Measurements from ENCODE around the gene SLX9. TPM values are rescaled to one million over a fixed set of nuclear protein-coding genes. Genes with fewer than 3 reads are reported as not detected.

SLX9 gene
- total RNA-seq, 1 experiment from 2014 or later, result 58.7 TPM

DNA sequence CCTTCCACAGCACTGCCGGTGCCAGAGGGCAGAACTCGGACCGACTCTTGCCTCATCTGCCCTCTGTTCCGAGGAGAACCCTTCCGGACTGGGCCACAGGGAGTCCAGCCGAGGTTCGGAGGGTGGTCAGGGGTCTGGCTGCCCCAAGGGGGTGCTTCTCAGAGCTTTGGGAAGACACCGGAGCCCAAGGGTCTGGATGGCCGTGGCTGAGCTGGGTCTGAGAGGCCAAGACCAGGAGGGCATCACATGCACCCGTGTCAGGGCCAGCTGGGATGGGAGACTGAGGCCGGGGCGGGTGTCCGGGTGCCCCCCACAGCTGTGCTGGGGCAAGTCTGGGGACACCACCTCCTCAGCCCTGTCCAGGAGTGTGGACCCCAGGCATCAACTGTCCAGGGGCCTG is 51.1 kb downstream of the SLX9 start:
- POLR2A ChIA-PET, result no interaction called here
- Mint-ChIP-seq H3K9me3 (ENCODE audit: unreplicated experiment) (no peaks in the 10 kb centered on the region), H3K27me3 (ENCODE audit: insufficient read depth, unreplicated experiment) (no peaks in the 10 kb centered on the region), H3K4me3 (ENCODE audit: unreplicated experiment) (no peak overlapping the region), H3K36me3 (ENCODE audit: insufficient read depth, unreplicated experiment) (peaks cover 4% of the 10 kb centered on the region), H3K27ac (ENCODE audit: low read depth, unreplicated experiment) (no peak overlapping the region), H3K4me1 (ENCODE audit: insufficient read depth, unreplicated experiment) (no peaks in the 10 kb centered on the region)
- no TSS peak for BruUV-seq (replicated peaks)
- intact Hi-C loops (cut with micrococcal nuclease), result no loop called here
- TF ChIP-seq, protein P1, sequence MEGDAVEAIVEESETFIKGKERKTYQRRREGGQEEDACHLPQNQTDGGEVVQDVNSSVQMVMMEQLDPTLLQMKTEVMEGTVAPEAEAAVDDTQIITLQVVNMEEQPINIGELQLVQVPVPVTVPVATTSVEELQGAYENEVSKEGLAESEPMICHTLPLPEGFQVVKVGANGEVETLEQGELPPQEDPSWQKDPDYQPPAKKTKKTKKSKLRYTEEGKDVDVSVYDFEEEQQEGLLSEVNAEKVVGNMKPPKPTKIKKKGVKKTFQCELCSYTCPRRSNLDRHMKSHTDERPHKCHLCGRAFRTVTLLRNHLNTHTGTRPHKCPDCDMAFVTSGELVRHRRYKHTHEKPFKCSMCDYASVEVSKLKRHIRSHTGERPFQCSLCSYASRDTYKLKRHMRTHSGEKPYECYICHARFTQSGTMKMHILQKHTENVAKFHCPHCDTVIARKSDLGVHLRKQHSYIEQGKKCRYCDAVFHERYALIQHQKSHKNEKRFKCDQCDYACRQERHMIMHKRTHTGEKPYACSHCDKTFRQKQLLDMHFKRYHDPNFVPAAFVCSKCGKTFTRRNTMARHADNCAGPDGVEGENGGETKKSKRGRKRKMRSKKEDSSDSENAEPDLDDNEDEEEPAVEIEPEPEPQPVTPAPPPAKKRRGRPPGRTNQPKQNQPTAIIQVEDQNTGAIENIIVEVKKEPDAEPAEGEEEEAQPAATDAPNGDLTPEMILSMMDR (IDR thresholded peaks at IDR 0.05; ENCODE audit: unreplicated experiment), result no peak
- CTCF ChIA-PET, result no interaction called here
- DNase-seq (ENCODE audit: unreplicated experiment), result no peak

DNA sequence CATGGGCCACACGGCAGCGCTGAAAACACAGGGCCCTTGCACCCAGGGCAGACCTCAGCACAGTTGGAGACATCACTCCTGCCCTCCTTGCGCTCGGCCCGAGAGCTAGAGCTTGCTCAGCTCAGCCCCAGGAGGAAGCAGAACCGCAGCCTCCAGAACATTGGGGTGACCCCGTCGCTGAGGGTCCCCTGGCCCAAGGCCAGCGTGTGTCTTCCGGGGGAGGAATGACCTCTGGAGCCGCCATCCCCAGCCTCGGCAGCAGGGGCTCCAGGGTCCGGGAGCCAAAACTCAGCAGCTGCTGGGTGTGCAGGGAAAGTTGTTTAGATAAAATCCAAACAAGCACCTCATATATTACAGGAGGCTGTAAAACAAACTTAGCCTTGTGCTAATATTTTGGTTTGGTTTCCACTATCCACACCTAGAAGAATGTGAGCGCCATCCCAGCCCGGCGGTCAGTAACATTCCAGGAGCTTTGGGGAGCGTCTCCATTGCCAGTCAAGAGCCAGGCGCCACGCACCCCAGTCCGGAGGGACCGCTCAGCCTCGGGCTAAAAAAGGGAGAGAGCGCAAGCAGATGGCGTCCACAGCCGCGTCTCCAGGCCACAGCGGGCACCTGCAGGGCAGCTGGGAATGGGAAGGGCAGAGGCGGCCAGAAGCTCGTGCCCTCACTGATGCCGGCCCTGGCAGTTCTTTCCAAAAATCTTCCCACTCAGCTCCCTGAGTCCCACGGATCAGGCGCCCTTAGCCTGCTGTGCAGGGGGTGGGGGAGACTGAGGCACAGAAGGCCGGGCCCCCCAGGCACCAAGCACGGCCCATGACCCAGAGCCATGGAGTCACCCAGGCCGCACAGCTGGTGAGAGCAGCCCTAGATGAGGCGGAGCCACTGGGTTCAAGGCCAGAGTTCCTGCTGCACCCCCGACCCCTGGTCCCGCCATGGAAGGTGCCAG is 52.0 kb downstream of the SLX9 start:
- intact Hi-C loops (cut with micrococcal nuclease), result no loop called here
- peaks cover 4% of the 10 kb centered on the region for H3K36me3 Mint-ChIP-seq (ENCODE audit: insufficient read depth, unreplicated experiment)

DNA sequence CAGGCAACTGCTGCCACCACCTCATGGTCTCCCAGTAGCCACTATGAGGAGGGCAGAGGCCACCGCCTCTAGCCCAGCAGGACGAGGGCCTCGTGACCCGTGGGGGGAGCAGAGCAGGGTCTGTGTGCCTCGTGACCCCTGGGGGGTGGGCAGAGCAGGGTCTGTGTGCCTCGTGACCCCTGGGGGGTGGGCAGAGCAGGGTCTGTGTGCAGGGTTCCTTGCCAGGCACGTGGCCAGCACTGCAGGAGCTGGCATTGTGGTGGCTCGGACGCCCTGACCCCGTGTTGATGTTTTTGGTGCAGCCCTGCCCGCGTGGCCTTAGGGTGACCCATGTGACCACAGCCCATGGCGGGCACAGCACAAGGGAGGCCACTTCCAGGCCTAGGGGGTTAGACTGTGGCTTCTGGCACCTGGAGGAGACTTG is 52.8 kb downstream of the SLX9 start:
- Mint-ChIP-seq H3K4me1 (ENCODE audit: insufficient read depth, unreplicated experiment) (no peaks in the 10 kb centered on the region), H3K27me3 (ENCODE audit: insufficient read depth, unreplicated experiment) (no peaks in the 10 kb centered on the region), H3K36me3 (ENCODE audit: insufficient read depth, unreplicated experiment) (peaks cover 4% of the 10 kb centered on the region), H3K9me3 (ENCODE audit: unreplicated experiment) (no peaks in the 10 kb centered on the region), H3K4me3 (ENCODE audit: unreplicated experiment) (no peak overlapping the region), H3K27ac (ENCODE audit: low read depth, unreplicated experiment) (no peak overlapping the region)
- POLR2A ChIA-PET, result no interaction called here
- no TSS peak for BruUV-seq (replicated peaks)
- TF ChIP-seq, protein P1 (IDR thresholded peaks at IDR 0.05; ENCODE audit: unreplicated experiment), result no peak
- DNase-seq (ENCODE audit: unreplicated experiment), result no peak
- intact Hi-C loops (cut with micrococcal nuclease), result no loop called here
- CTCF ChIA-PET, result interaction anchor here (0.5 kb wide), 1 partner anchor 298 kb away, joined by 3 read pairs; no protein-coding TSS in a partner anchor

More for the DNA sequence above, 52.0 kb downstream of the SLX9 start:
- no peak for DNase-seq (ENCODE audit: unreplicated experiment)
- Mint-ChIP-seq H3K27ac (ENCODE audit: low read depth, unreplicated experiment) (no peak overlapping the region), H3K9me3 (ENCODE audit: unreplicated experiment) (no peaks in the 10 kb centered on the region), H3K4me3 (ENCODE audit: unreplicated experiment) (no peak overlapping the region), H3K4me1 (ENCODE audit: insufficient read depth, unreplicated experiment) (no peaks in the 10 kb centered on the region), H3K27me3 (ENCODE audit: insufficient read depth, unreplicated experiment) (no peaks in the 10 kb centered on the region)
- ChIA-PET CTCF (no interaction called here), POLR2A (no interaction called here)
- TF ChIP-seq, protein P1 (IDR thresholded peaks at IDR 0.05; ENCODE audit: unreplicated experiment), result no peak
- no TSS peak for BruUV-seq (replicated peaks)

DNA sequence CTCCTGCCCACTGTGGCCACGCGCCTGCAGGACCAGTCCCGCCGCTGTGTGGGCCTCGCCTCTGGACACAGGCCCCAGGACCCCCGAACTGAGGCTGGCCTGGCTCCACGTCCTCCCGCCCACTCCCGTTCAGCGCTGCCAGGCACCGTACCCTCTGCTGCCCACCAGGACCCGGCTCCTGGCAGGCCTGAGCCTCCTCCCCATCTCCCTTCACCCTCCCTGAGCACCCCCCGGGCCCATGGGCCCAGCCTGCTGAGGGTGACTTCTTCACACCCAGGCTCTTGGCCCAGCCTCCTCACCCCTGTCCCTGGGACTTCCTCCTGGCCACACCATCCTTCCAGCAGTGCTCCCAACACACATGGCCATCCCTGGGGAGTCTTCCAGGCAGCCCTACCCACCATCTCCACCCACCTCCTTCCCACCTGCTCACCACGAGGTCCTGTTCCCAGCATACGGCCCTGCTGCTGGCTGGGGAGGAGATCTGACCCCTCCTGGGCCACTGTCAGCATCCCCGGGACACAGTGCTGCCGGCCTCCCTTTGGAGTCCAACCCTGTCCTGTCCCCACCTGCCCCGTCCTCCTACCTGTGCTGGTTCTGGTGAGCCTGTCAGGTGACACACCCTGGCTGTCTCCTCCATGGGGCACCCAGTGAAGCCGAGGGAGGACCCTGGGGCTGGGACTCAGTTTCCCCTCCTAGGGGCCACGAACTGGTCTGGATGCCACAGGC is 53.7 kb downstream of the SLX9 start:
- Mint-ChIP-seq H3K9me3 (ENCODE audit: unreplicated experiment) (no peaks in the 10 kb centered on the region), H3K4me3 (ENCODE audit: unreplicated experiment) (no peak overlapping the region), H3K4me1 (ENCODE audit: insufficient read depth, unreplicated experiment) (no peaks in the 10 kb centered on the region), H3K27ac (ENCODE audit: low read depth, unreplicated experiment) (no peak overlapping the region), H3K36me3 (ENCODE audit: insufficient read depth, unreplicated experiment) (peaks cover 4% of the 10 kb centered on the region), H3K27me3 (ENCODE audit: insufficient read depth, unreplicated experiment) (no peaks in the 10 kb centered on the region)
- TF ChIP-seq, protein P1 (IDR thresholded peaks at IDR 0.05; ENCODE audit: unreplicated experiment), result no peak
- ChIA-PET POLR2A (no interaction called here), CTCF (interaction anchor here (0.5 kb wide), 1 partner anchor 297 kb away, joined by 3 read pairs; no protein-coding TSS in a partner anchor)
- intact Hi-C loops (cut with micrococcal nuclease), result no loop called here
- no peak for DNase-seq (ENCODE audit: unreplicated experiment)
- BruUV-seq (replicated peaks), result no TSS peak

All from MCF 10A (cell line).